HEK293 (cell line): ENCODE measurements around the gene KIF19.

Experiments
- SETDB1 ChIP-seq: IDR thresholded peaks from one replicate; pipeline ENCODE4 v1.6.1; 2017; ENCODE audit warnings: mild to moderate bottlenecking, low read length, moderate library complexity, mixed read lengths; ENCODE audit not compliant: insufficient read length
- ZNF18 ChIP-seq: fragments of 450-650 bp; formaldehyde crosslinking; IDR thresholded peaks from 2 replicates; pipeline ENCODE4 v1.5.1; 2016; ENCODE audit warnings: missing biosample characterization, missing genetic modification characterization
- ZNF292 ChIP-seq: fragments of 450-650 bp; formaldehyde crosslinking; IDR thresholded peaks from 2 replicates; pipeline ENCODE4 v1.5.1; 2016; ENCODE audit warnings: low read depth, missing biosample characterization, missing genetic modification characterization, borderline replicate concordance
- ZNF610 ChIP-seq: fragments of 450-650 bp; formaldehyde crosslinking; IDR thresholded peaks from 2 replicates; pipeline ENCODE4 v1.5.1; 2016; ENCODE audit warnings: missing biosample characterization, missing genetic modification characterization, borderline replicate concordance
- TF ChIP-seq, protein P1 (sequence below): fragments of 450-650 bp; formaldehyde crosslinking; IDR thresholded peaks from 2 replicates; pipeline ENCODE4 v1.5.1; 2016; ENCODE audit warnings: missing biosample characterization, missing genetic modification characterization

GRCh38 chr17:74328487-74328886, 2.5 kb downstream of the KIF19 start:
- TF ChIP-seq, protein P1, sequence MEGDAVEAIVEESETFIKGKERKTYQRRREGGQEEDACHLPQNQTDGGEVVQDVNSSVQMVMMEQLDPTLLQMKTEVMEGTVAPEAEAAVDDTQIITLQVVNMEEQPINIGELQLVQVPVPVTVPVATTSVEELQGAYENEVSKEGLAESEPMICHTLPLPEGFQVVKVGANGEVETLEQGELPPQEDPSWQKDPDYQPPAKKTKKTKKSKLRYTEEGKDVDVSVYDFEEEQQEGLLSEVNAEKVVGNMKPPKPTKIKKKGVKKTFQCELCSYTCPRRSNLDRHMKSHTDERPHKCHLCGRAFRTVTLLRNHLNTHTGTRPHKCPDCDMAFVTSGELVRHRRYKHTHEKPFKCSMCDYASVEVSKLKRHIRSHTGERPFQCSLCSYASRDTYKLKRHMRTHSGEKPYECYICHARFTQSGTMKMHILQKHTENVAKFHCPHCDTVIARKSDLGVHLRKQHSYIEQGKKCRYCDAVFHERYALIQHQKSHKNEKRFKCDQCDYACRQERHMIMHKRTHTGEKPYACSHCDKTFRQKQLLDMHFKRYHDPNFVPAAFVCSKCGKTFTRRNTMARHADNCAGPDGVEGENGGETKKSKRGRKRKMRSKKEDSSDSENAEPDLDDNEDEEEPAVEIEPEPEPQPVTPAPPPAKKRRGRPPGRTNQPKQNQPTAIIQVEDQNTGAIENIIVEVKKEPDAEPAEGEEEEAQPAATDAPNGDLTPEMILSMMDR (tag by site-specific recombination): no peak
- no peak for TF ChIP-seq ZNF610 (tag by site-specific recombination)
- no peak for TF ChIP-seq ZNF18 (tag by site-specific recombination)
- no peak for TF ChIP-seq SETDB1
- TF ChIP-seq ZNF292 (tag by site-specific recombination): no peak
